A549 (cell line): Measurements from ENCODE around the gene SLIT3. TPM values are rescaled to one million over a fixed set of nuclear protein-coding genes. Genes with fewer than 3 reads are reported as not detected.

Source experiments
- ATAC-seq, 2 experiments: fragments of 200-7000 bp in 1 of 2; fragments of >200 bp in 1 of 2; cut with Nextera tagmentation in 1 of 2; cut with Tn5 transposase in 1 of 2; 3 replicates each; pipeline versions ENCODE4 v1.8.0 to v1.9.1; 2018 to 2020; ENCODE audit warnings: mild to moderate bottlenecking in 1 of 2, moderate library complexity in 1 of 2
- CTCF ChIA-PET: fragments of 300-600 bp; sonication (Branson Sonifier 250); formaldehyde crosslinking; extraction: SDS; loops from one replicate; lab custom pipeline; 2021; ENCODE audit warnings: antibody characterized with exemption, inconsistent platforms; lab: Yijun Ruan, JAX
- POLR2A ChIA-PET: fragments of 350-600 bp; formaldehyde crosslinking; extraction: SDS; loops from one replicate; lab custom pipeline; 2021; ENCODE audit warnings: antibody characterized with exemption, inconsistent platforms; lab: Yijun Ruan, JAX
- DNase-seq, 2 experiments: peaks; one replicate each; pipeline versions ENCODE4 v3.0.0 to v3.0.0-alpha.2; 2011 to 2016; ENCODE audit warnings: low read depth in 1 of 2, low spot score in 1 of 2
- FAIRE-seq: peaks from 2 replicates; lab custom pipeline; 2011; peaks lifted over from hg19 to GRCh38; lab: Jason Lieb, UNC
- H3K27ac ChIP-seq, 2 experiments: fragments of >200 bp; sonication (Bioruptor Twin); formaldehyde crosslinking; 3 replicates each; pipeline ENCODE4 v1.5.1; 2016 to 2017
- H3K4me1 ChIP-seq: fragments of >200 bp; sonication (Bioruptor Twin); formaldehyde crosslinking; 3 replicates; pipeline ENCODE4 v1.6.1; 2016
- H3K4me2 ChIP-seq: fragments of >200 bp; sonication (Bioruptor Twin); formaldehyde crosslinking; 3 replicates; pipeline ENCODE4 v1.6.1; 2016
- H3K4me3 ChIP-seq: fragments of >200 bp; sonication (Bioruptor Twin); formaldehyde crosslinking; 3 replicates; pipeline ENCODE4 v1.5.1; 2016
- H3K9me3 ChIP-seq: fragments of >200 bp; sonication (Bioruptor Twin); formaldehyde crosslinking; 3 replicates; pipeline ENCODE4 v1.6.1; 2016
- ATOH8 ChIP-seq: fragments of 250-450 bp; sonication (Bioruptor Pico); IDR thresholded peaks from 2 replicates; pipeline ENCODE4 v1.5.0; 2020; ENCODE audit warnings: low read depth, mild to moderate bottlenecking, moderate library complexity
- BHLHE40 ChIP-seq: IDR thresholded peaks from 2 replicates; pipeline ENCODE4 v1.6.1; 2012; ENCODE audit warnings: low read depth, low read length, inconsistent platforms
- CBX8 ChIP-seq: fragments of 200-600 bp; sonication (generic); IDR thresholded peaks from 2 replicates; pipeline ENCODE4 v1.6.1; 2016
- CHD2 ChIP-seq: fragments of 150-350 bp; IDR thresholded peaks from 2 replicates; pipeline ENCODE4 v1.6.1; 2014; ENCODE audit warnings: low read length; ENCODE audit not compliant: partially characterized antibody
- E2F6 ChIP-seq: IDR thresholded peaks from 2 replicates; pipeline ENCODE4 v1.6.1; 2012; ENCODE audit warnings: low read depth, borderline replicate concordance
- EHF ChIP-seq: fragments of 250-450 bp; sonication (Bioruptor Pico); IDR thresholded peaks from 2 replicates; pipeline ENCODE4 v1.5.0; 2020; ENCODE audit warnings: mild to moderate bottlenecking
- ELK1 ChIP-seq: fragments of 150-350 bp; IDR thresholded peaks from 2 replicates; pipeline ENCODE4 v1.6.1; 2014; ENCODE audit warnings: low read depth, mild to moderate bottlenecking, low read length
- EP300 ChIP-seq, 2 experiments: fragments of >200 bp; sonication (Bioruptor Twin); formaldehyde crosslinking; IDR thresholded peaks; 2 replicates in 1 of 2; 3 replicates in 1 of 2; pipeline ENCODE4 v1.6.1; 2016 to 2017
- ESRRA ChIP-seq: fragments of 150-350 bp; IDR thresholded peaks from 2 replicates; pipeline ENCODE4 v1.6.1; 2014; ENCODE audit warnings: mild to moderate bottlenecking, low read length, borderline replicate concordance
- FOSB ChIP-seq: fragments of 250-450 bp; sonication (Bioruptor Pico); IDR thresholded peaks from 2 replicates; pipeline ENCODE4 v1.5.0; 2020; ENCODE audit warnings: mild to moderate bottlenecking, moderate library complexity
- HDAC2 ChIP-seq: fragments of 200-600 bp; sonication (generic); IDR thresholded peaks from 2 replicates; pipeline ENCODE4 v1.6.1; 2016
- HEYL ChIP-seq: fragments of 250-450 bp; sonication (Bioruptor Pico); IDR thresholded peaks from 2 replicates; pipeline ENCODE4 v1.8.0; 2021; ENCODE audit warnings: mild to moderate bottlenecking, moderate library complexity
- HOXA7 ChIP-seq: fragments of 250-450 bp; sonication (Bioruptor Pico); IDR thresholded peaks from 2 replicates; pipeline ENCODE4 v1.5.0; 2020; ENCODE audit warnings: mild to moderate bottlenecking, moderate library complexity
- HOXB13 ChIP-seq: fragments of 250-450 bp; sonication (Bioruptor Pico); IDR thresholded peaks from 2 replicates; pipeline ENCODE4 v1.5.0; 2020; ENCODE audit warnings: low read depth, mild to moderate bottlenecking, moderate library complexity
- HOXB5 ChIP-seq: fragments of 250-450 bp; sonication (Bioruptor Pico); IDR thresholded peaks from 2 replicates; pipeline ENCODE4 v1.5.0; 2020; ENCODE audit warnings: mild to moderate bottlenecking, moderate library complexity
- KDM5A ChIP-seq: fragments of 200-600 bp; sonication (generic); IDR thresholded peaks from 2 replicates; pipeline ENCODE4 v1.6.1; 2016; ENCODE audit warnings: antibody characterized with exemption, mild to moderate bottlenecking
- MAX ChIP-seq: IDR thresholded peaks from 2 replicates; pipeline ENCODE4 v1.6.1; 2012
- MAZ ChIP-seq: fragments of 150-350 bp; IDR thresholded peaks from 2 replicates; pipeline ENCODE4 v1.6.1; 2014; ENCODE audit warnings: antibody characterized with exemption, low read depth, low read length, borderline replicate concordance
- PHF8 ChIP-seq: fragments of 200-600 bp; sonication (generic); IDR thresholded peaks from 2 replicates; pipeline ENCODE4 v1.6.1; 2016; ENCODE audit warnings: low read depth, mild to moderate bottlenecking, antibody characterized with exemption, moderate library complexity, borderline replicate concordance
- RARB ChIP-seq: fragments of 250-450 bp; sonication (Bioruptor Pico); IDR thresholded peaks from 2 replicates; pipeline ENCODE4 v1.8.0; 2021; ENCODE audit warnings: mild to moderate bottlenecking, moderate library complexity
- RFX5 ChIP-seq: fragments of 450-650 bp; IDR thresholded peaks from 2 replicates; pipeline ENCODE4 v1.7.1; 2014; ENCODE audit warnings: antibody characterized with exemption, mild to moderate bottlenecking, moderate library complexity
- RNF2 ChIP-seq: fragments of 200-600 bp; sonication (generic); IDR thresholded peaks from 2 replicates; pipeline ENCODE4 v1.6.1; 2016; ENCODE audit warnings: low read depth, mild to moderate bottlenecking, antibody characterized with exemption, moderate library complexity, borderline replicate concordance
- SMC3 ChIP-seq: fragments of >200 bp; sonication (Bioruptor Twin); formaldehyde crosslinking; IDR thresholded peaks from 3 replicates; pipeline ENCODE4 v1.6.1; 2018; ENCODE audit warnings: inconsistent platforms
- SREBF2 ChIP-seq: fragments of 450-650 bp; IDR thresholded peaks from 2 replicates; pipeline ENCODE4 v1.6.1; 2014; ENCODE audit warnings: mild to moderate bottlenecking, moderate library complexity
- USF2 ChIP-seq: fragments of 450-650 bp; IDR thresholded peaks from 2 replicates; pipeline ENCODE4 v1.6.1; 2014; ENCODE audit warnings: antibody characterized with exemption
- ZNF302 ChIP-seq: fragments of 250-450 bp; sonication (Bioruptor Pico); IDR thresholded peaks from 2 replicates; pipeline ENCODE4 v1.9.0; 2021; ENCODE audit warnings: inconsistent platforms, mild to moderate bottlenecking, moderate library complexity
- ZSCAN20 ChIP-seq: fragments of 250-450 bp; sonication (Bioruptor Pico); IDR thresholded peaks from 2 replicates; pipeline ENCODE4 v1.8.0; 2022; ENCODE audit warnings: mild to moderate bottlenecking, moderate library complexity
- WGBS: methylation state at CpG from one replicate; pipeline ENCODE4 v1.1.6; 2017; ENCODE audit errors: missing lambda C conversion rate; 5-methylcytosine and 5-hydroxymethylcytosine counted together
- polyA plus RNA-seq, 4 experiments: library from polyadenylated mRNA; depleted of rRNA in 3 of 4; stranded (reverse); fragments of >200 nt; fragmentation: RNase III in 1 of 4; extraction: RNeasy Plus Mini Kit Qiagen cat#74134 plus additional on column Dnase treatment in 1 of 4; gene quantifications; 2 replicates in 3 of 4; 3 replicates in 1 of 4; pipeline ENCODE4 v1.2.3, GENCODE V29; 2011 to 2017

SLIT3 gene
- polyA plus RNA-seq, 2 of the 4 experiments (the other 2 are of a cell fraction), result 12.7 to 22.9 TPM

- POLR2A ChIA-PET, result no interaction called here
- H3K27ac ChIP-seq, result no peak overlapping the region
- ATAC-seq, result no peak
Observed at GRCh38 chr5:168802337-168802736, 498.6 kb downstream of the SLIT3 start.

GRCh38 chr5:168801567-168801966 lies 499.4 kb downstream of the SLIT3 start:
- no peaks in the 10 kb centered on the region for H3K9me3 ChIP-seq
- no peak overlapping the region for H3K27ac ChIP-seq
- POLR2A ChIA-PET, result no interaction called here
- TF ChIP-seq SMC3 (no peak), KDM5A (no peak), ZSCAN20 (CRISPR knock-in tag) (no peak), MAX (no peak), EP300 (IDR thresholded peaks at IDR 0.05) (no peak), E2F6 (no peak), BHLHE40 (no peak), ZNF302 (CRISPR knock-in tag) (no peak), HEYL (CRISPR knock-in tag) (no peak), ATOH8 (CRISPR knock-in tag) (no peak), HOXB5 (CRISPR knock-in tag) (no peak), RARB (CRISPR knock-in tag) (no peak), USF2 (no peak), RFX5 (no peak), MAZ (no peak), RNF2 (no peak), EHF (CRISPR knock-in tag) (no peak), CBX8 (no peak), HOXA7 (CRISPR knock-in tag) (no peak)
- no peak overlapping the region for H3K4me2 ChIP-seq
- CTCF ChIA-PET, result no interaction called here
- 81% methylated on average over 7 of the region's 7 CpGs for WGBS
- no peak for DNase-seq
- no peak for ATAC-seq
- H3K4me1 ChIP-seq, result peaks cover 9% of the 10 kb centered on the region; the same call in 2 of the 3 replicates
- no peak overlapping the region for H3K4me3 ChIP-seq
- FAIRE-seq, result no peak

More at GRCh38 chr5:168802337-168802736, 498.6 kb downstream of the SLIT3 start:
- CTCF ChIA-PET, result no interaction called here
- DNase-seq, result no peak
- Histone ChIP-seq H3K9me3 (no peaks in the 10 kb centered on the region), H3K4me1 (peaks cover 9% of the 10 kb centered on the region; the same call in 2 of the 3 replicates), H3K4me3 (no peak overlapping the region), H3K4me2 (no peak overlapping the region)
- 90% methylated on average over 6 of the region's 6 CpGs for WGBS
- TF ChIP-seq FOSB (CRISPR knock-in tag) (no peak), ELK1 (no peak), HOXB13 (CRISPR knock-in tag) (no peak), HDAC2 (no peak), BHLHE40 (no peak), HOXB5 (CRISPR knock-in tag) (no peak), ESRRA (no peak), CHD2 (no peak), PHF8 (no peak), SREBF2 (no peak)
- FAIRE-seq, result no peak
